DMS153 (cell line): Measurements from ENCODE around the gene MTARC1.

Experiments used
- DNase-seq: peaks from one replicate; lab custom pipeline; 2025; lab: John Stamatoyannopoulos, UW

Gene MTARC1

DNA sequence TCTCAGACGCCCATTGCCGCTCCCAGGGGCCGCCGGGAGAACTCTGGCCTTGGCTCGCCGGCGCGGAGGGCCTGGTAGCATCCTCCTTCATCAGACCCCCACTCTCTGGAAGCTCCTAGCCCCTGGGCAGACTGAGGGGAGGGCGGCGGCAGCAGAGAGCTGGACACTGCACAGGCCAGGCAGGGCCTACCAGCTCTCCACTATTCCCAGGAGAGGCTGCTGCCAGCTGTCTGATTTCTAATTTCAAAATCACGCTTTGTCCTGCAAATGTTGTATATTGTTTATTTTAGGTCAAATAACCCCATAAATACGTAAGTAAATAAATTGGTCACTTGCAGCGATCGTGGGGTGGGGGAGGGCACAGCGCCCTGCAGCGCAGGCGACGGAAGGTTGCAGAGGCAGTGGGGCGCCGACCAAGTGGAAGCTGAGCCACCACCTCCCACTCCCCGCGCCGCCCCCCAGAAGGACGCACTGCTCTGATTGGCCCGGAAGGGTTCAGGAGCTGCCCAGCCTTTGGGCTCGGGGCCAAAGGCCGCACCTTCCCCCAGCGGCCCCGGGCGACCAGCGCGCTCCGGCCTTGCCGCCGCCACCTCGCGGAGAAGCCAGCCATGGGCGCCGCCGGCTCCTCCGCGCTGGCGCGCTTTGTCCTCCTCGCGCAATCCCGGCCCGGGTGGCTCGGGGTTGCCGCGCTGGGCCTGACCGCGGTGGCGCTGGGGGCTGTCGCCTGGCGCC is at the start of gene MTARC1:
Gene MTARC1, plus strand, starts transcription at position 577 of the 732 bp plus-strand sequence. Its CDS starts 32 bp downstream, at position 609.
- DNase-seq: peak; percentile 85

DNA sequence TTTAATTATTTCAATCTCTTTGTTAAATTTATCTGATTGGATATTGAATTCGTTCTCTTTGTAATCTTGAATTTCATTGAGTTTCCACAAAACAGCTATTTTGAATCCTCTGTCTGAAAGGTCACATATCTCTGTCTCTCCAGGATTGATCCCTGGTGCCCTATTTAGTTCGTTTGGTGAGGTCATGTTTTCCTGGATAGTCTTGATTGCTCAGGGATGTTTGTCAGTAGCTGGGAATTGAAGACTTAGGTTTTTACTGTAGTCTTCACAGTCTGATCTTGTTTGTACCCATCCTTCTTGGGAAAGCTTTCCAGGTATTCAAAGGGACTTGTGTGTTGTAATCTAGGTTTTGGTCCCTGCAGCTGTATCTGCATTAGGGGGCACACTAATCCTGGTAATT is 45.4 kb upstream of the MTARC1 start:
- no peak for DNase-seq

DNA sequence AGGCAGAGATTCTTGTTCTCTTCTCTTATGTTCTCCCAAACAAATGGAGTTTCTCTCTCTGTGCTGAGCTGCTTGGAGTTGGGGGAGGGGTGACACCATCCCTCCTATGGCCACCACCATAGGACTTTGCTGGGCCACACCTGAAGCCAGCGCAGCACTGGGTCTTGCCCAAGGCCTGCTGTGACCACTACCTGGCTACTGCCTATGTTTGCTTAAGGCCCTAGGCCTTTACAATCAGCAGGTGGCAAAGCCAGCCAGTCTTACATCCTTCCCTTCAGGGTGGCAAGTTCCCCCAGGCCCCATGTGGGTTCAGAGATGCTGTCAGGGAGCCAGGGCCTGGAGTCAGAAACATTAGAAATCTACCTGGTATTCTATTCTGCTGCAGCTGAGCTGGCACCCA is 44.9 kb upstream of the MTARC1 start:
- DNase-seq: no peak

DNA sequence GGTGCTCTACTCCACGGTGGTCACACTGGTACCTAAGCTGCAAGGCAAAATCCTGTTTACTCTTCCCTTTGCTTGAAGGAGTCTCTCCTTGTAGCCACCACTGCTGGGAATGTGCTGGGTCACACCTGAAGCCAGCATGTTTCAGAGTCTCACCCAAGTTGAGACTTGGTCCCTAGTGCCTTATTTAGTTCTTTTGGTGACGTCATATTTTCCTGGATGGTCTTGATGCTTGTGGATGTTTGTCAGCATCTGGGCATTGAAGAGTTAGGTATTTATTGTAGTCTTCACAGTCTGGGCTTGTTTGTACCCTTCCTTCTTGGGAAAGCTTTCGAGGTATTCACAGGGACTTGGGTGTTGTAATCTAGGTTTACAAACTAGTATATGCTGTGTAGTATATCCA is 44.2 kb upstream of the MTARC1 start:
- no peak for DNase-seq

DNA sequence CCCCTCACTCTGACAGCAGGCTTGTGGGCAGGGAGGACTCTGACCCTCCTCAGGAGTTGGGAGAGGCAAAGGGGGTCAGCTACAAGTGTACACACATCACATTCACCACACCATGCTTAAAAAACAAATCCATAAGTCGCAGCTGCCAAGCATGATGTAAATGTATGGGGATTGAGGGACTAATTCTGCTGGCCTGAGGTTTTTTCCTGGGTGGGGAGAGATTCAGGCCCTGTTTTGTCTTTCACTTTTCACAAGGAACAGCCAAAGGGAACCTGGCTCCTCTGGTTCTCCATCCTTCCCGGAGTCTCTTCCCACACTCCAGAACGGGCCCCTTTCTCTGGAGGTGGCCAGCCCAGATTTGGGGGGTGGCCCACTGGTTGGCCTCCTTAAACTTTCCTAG is 39.9 kb upstream of the MTARC1 start:
- no peak for DNase-seq

DNA sequence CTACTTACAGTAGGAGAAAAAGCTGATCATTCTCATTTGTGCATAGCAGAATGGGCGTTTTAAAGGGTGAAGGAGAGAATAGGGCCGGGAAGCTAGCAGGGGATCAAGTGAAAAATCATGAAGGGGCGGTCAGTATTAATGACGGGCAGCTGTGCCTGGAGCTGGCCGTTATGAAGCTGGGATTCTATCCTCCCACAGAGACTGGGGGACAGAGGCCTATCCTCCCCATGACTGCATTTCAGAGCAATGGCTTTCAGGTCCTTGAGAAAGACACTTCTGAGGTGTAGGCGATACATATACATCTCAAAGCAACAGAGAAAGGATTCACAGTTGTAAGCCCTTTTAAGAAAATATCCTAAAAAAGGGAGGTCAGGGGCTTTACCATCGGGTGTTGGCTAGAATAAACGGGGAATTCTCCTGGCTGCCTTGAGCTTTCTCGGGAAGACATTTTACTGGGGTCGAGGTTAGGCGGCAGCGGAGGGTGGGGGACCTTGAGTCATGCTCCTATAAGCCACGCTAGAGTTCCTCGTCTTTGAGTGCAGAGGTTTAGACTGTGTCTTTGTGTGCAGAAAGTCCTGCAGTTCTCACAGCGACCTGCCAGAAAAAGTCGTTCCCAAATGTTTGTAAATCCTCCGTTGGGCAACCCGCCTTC is 39.1 kb upstream of the MTARC1 start:
- DNase-seq: no peak

DNA sequence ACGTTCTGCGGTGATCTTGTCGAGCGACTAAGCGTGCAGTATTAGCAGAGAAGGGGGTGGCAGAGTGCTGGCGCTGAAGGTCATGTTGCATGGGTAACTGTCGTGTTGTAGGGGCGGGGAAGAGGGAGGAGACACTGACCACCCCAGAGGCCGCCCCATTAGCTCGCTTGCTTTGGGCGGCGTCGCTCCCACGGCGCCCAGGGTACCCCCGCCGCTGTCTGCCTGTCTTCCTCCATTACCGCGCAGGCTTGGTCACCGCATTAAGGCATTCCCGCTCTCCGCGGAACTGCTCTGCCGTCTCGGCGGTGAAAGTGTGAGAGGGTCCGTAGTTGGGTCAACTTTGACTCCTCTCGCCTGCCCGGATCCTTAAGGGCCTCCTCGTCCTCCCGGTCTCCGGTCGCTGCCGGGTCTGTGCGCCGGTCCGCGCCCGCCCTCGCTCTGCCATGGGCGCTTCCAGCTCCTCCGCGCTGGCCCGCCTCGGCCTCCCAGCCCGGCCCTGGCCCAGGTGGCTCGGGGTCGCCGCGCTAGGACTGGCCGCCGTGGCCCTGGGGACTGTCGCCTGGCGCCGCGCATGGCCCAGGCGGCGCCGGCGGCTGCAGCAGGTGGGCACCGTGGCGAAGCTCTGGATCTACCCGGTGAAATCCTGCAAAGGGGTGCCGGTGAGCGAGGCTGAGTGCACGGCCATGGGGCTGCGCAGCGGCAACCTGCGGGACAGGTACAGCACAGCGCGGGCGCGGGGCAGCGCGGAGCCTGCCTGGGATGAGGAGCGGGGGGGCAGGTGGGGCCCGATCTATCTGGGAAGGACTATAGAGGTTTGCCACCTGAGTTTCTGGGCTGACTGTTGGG is 38.4 kb upstream of the MTARC1 start, which contains the start of gene MTARC2:
Gene MTARC2, plus strand, starts transcription at position 234 of the 846 bp plus-strand sequence. Its CDS starts 210 bp downstream, at position 444.
- DNase-seq: peak; percentile 61

DNA sequence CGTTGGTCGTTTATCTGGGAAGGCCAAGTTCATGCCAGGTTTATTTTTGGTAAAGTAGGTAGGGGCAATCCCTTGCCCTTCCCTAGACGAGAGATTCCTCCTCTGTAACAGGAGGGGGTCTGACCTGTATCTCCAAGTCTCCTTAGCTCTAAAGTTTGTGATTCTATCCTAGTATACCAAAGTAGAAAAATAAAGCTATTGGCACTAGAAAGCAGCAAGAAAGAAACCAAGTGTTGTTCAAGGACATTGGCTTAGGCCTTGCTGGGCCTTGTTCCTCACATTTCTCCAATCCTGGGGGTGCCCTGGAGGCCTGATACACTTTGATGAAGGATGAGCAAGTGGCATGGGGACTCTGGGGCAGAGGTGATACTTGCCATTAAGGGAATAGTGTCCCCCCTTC is 37.8 kb upstream of the MTARC1 start:
- DNase-seq: no peak

DNA sequence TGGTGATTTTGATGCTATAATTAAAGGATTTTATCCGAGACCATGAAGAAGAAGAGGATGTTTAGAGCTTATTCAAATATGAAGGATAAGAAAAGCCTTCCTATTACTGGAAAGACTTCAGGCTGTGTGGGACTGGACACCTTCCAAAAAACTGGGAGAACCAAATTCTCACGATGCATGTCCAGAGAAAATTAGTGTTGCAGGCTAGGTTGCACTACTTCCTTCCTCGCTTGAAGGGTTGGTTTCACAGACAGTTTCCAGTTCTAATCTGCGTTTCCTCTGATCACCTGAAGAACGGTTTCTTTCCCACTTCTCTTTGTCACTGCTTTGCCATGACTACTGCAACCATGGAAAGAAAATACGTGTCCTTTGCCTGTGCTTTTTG is 36.6 kb upstream of the MTARC1 start:
- DNase-seq: no peak

DNA sequence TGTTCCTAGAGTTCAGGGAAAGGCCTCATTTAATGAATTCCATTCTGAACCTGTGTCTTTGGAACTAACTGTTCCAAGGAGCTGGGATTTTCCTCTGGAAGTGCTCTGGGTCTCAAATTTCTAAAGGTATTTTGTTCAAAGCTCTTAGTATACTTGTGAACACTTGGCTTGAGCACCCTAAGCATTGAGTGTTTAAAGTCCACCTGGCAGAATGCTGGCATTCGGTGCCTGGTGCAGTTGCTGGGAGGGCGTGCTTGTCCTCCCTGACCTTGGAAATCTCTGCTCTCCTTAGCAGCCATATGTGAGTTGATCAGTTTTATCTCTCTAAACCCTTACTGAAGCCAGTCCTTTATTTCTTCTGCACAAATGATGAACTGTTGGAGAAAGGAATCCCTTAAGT is 35.6 kb upstream of the MTARC1 start:
- no peak for DNase-seq

DNA sequence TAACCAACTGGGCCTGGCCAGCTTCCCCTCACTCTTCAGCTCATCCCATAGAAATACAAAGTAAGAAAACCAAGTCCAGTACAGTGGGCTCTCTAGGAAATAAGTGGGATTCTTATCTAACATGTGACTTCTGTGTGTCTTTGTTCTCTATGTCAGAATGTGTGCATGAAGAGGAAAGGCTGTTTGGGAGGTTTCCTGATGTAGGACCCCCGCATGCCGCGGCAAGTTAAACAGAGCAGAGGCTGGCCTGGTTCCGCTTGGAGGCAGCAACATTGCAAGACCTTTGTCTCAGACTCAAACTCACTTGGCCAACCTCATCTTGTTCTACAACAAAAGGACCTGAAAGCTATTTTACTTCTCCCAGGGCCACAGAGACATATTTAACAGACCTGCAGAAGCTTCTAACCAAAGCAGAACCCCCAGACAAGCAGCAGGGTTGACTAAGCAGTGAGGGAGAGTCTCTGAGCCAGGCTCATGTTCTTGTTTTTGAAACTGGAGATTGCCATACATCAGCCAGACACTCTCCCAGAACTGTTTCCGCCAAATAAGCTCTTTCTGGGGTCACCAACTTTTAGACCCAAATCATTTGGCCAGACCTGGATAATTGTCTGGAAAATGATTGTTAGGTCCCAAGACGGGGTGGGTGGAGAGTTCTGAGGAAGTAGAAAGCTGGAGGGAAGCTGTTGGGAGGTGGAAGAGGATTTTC is 32.3 kb upstream of the MTARC1 start:
- DNase-seq: no peak

DNA sequence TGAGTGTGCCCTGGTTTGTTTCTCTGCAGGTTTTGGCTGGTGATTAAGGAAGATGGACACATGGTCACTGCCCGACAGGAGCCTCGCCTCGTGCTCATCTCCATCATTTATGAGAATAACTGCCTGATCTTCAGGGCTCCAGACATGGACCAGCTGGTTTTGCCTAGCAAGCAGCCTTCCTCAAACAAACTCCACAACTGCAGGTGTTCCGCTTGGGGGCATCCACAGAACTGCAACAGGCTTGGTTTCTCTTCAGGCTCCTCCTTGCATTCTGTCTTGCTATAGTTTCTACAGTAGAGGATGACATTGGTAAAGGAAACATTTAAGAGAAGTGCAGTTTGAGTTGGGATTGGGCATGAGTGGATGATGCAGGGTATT is 31.8 kb upstream of the MTARC1 start:
- DNase-seq: no peak

DNA sequence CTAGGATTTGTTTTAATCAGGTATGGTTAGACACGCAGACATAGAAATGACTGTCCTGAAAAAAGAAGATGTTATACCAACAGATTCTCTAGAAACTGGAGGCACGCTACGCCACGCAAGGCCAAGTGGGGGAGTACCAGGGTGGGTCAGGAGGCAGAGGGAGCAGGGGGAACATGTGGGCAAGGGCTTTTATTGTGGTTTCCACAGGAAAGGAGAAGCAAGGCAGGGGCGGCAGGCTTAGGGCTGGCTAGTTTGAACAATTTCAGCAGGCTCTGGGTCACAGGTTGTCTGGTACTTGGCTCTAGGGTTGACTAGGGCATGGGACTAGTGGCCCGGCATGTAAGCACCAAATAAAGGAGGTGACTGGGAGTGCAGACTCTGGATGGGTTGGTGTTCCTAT is 31.4 kb upstream of the MTARC1 start:
- no peak for DNase-seq

DNA sequence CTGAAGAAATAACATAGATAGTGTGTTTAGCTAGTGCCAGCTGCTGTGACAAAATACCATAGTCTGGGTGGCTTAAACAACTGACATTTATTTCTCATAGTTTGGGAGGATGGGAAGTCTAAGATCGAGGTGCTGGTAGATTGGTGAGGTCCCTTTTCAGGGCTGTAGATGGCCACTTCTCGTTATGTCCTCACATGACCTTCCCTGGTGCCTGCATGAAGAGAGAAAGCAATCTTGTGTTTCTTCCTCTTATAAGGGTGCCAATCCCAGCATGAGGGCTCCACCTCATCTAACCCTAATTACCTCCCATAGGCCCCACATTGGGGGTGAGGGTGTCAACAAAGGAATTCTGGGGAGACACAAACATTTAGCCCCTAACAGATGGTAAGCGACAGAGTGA is 29.3 kb upstream of the MTARC1 start:
- DNase-seq: no peak

DNA sequence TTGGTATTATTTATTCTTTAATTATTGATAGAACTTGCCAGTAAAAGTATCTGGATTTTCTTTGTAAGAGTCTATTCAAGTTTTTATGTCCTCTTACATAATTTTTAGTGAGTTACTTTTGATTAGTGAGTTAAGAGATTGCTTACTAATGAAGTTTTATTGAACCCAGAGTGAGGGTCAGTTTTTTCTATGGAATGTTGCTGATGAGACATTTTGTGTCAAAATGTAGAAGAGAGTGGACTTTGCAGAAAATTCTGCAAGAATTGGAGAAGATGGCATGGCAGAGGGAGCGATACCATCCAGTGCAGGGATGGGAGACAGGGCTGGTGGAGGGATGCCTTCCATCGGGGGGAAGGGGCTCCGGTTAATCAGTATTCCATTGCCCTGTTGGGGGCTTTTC is 27.6 kb upstream of the MTARC1 start:
- DNase-seq: no peak

DNA sequence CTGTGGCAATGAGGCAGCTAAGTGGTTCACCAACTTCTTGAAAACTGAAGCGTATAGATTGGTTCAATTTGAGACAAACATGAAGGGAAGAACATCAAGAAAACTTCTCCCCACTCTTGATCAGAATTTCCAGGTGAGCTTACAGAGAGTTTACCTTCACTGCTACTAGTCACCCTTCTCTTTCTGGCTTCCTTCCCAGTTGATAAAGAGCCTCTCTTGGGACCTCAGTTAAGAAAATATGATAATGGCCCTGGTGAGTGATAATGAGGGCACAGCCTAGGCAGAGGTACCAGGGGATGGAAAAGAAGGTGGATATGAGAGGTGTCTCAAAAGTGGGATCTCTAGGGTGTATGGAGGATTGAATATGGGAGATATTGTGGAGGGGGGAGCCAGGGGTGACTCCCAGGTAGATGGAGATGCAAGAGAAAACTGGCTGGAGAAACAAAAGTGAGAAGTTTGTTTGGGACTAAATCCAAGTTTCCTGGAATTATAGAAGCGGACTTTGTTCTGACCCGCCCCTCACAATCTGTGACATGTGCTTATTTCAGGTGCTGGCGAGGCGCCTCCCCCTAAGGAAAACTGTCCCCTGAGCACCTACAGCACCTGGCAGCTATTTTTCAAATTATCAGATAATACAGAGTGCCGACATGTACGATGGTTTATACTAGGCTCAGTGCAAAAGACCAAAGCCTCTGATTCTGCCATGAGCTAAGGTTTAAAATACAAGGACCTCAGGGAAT is 24.9 kb upstream of the MTARC1 start:
- DNase-seq: peak; percentile 18

DNA sequence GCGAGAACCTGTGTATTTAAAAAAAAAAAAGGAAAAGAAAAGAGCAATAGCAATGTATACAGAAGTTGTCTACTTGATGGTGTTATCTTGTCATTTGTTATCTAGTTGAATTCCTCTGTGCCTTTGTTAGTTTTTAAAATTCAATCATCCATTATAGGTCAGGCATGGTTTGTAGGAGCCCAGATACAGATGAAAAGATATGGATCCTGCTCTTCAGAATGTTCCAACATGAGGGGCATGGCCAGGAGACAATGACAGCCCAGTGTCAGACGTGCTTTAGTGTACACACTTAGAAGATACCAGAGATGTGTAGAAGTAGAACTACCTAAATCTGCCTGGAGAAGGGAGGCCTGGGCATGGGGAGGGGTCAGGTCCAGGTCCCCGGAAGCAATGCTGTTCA is 22.0 kb upstream of the MTARC1 start:
- no peak for DNase-seq

DNA sequence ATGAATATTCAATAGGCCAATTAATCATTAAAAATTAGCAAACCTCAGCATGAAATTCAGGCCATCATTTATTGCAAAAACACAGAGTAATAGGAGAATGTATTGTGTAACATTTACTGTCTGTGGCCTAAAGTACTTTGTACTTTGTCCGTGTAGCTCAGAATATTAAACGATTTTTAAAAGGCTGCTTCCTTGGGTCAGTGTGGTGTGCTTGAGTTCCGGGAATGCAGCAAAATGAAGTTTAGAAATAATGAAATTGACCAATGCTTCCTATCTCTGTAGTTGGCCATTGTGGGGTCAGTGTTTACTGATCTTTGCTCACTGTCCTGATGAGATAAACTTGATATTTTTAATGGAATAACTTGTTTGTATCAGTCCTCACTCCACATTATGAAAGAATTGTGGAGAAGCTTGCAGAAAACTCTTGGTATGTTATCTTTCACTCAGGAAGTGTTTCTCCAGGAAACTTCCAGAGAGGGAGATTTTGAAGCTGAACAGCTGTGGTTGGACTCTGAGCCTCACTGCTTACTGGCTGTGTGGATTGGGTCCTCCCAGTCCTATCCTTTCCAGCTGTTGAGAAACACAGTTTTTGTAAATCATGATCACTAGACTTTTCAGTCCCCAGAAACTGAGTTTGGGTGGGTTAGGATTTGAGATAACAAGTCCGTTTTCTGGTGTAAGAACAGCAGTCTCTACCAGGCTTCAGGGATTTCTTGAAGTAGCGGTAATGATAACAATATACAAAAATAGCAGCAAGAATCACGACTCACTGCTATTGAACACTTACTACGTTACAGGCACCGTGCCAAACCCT is 19.2 kb upstream of the MTARC1 start:
- DNase-seq: no peak

DNA sequence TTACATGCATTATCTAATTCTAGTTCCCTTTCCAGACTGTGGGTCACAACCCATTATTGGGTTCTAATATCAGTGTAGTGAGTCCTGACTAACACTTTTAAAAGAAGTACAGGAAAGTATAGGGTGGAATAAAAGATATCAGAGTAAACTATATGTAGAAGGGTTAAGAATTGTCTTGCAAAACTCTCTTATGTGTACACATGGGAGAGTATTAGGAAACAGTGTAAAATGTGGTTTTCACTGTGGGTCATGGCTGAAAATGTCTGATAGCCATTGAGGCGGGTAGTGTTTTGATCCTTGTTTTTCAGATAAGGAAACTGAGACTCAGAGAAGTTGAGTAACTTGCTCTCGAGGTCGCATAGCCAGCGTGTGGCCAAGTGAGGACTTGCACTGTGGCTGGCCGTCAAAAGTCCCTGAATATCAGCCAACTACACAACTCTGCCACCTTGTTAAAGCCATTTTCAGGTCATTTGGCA is 18.5 kb upstream of the MTARC1 start:
- DNase-seq: no peak

DNA sequence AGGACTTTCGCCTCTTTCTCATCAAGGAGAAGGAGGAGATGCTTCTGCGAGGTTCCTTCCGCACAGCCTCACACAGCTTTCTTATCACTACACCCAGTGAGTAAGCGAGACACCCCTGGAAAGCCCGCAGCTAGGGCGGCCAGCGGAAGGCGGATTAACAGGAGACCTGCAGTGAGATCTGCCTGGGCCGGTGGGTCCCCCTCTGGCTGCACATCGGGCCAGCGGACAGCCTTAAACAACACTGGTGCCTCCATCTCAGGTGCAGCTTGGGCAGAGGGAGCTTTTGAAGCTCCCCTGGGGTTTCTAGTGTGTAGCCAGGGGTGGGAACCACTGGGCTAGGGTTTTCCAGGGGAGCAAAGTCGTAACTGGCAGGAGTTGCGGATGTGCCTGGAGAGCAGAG is 17.5 kb upstream of the MTARC1 start:
- no peak for DNase-seq
